ENCODE data around the gene CDK5RAP2. TPM values are rescaled to one million over a fixed set of nuclear protein-coding genes. Genes with fewer than 3 reads are reported as not detected.

The CDK5RAP2 gene
- total and polyA plus RNA-seq, 9 of the 15 experiments (the other 6 are each of a cell fraction or from before 2014, with no cell fraction given): 19.9 to 68.8 (median 42.2) TPM

GRCh38 chr9:120441426-120442307 lies 138.3 kb downstream of the CDK5RAP2 start:
- CTCF ChIA-PET (ENCODE audit: low intra/inter-chr PET ratio): no interaction called here
- POLR2A ChIA-PET: interaction anchor here (0.8 kb wide), 1 partner anchor 9 kb away, joined by 4 read pairs; no protein-coding TSS in a partner anchor
- 82% methylated on average over 9 of the region's 9 CpGs for WGBS (ENCODE audit: insufficient coverage, low coverage, missing lambda C conversion rate)
- H2AFZ ChIP-seq (ENCODE audit: low read depth, low read length): no peak overlapping the region
- H3K27me3 ChIP-seq (ENCODE audit: control insufficient read depth in 2 of 2, insufficient read depth in 2 of 2, low read length in 2 of 2): no peaks in the 10 kb centered on the region
- FAIRE-seq (no peak), DNase-seq (ENCODE audit: extremely low read depth in 1 of 4, low spot score in 3 of 4) (no peak), ATAC-seq (no peak)
- H3K36me3 ChIP-seq (ENCODE audit: control insufficient read depth, insufficient read depth, low read length): peaks cover 91% of the 10 kb centered on the region; the same call in 2 of the 3 replicates
- no peak overlapping the region for H3K9ac ChIP-seq (ENCODE audit: insufficient read depth in 1 of 2, low read depth in 2 of 2, low read length in 2 of 2)
- no peaks in the 10 kb centered on the region; a peak in 1 of 5 replicates for H3K4me1 ChIP-seq (replicated peaks in 1 of 2; ENCODE audit: control insufficient read depth in 2 of 2, insufficient read depth in 2 of 2, low read length in 2 of 2)
- in situ Hi-C loops (cut with MboI) (no loop called here), intact Hi-C loops (cut with micrococcal nuclease) (no loop called here)
- no peak overlapping the region for H3K4me2 ChIP-seq (ENCODE audit: insufficient read depth, low read length)
- no peaks in the 10 kb centered on the region for H3K9me3 ChIP-seq (replicated peaks; ENCODE audit: control insufficient read depth, insufficient read depth, low read depth, low read length)
- H3K27ac ChIP-seq (ENCODE audit: extremely low read depth, low read depth, low read length): no peak overlapping the region
- peaks cover 3% of the 10 kb centered on the region for H3K9me1 ChIP-seq (ENCODE audit: control insufficient read depth, insufficient read depth, low read length)
- H3K4me3 ChIP-seq: no peak overlapping the region
- no peaks in the 10 kb centered on the region for H4K20me1 ChIP-seq (replicated peaks; ENCODE audit: control insufficient read depth, insufficient read depth, low read length)
- BruUV-seq (replicated peaks): no TSS peak
- no peaks in the 10 kb centered on the region for H3K79me2 ChIP-seq (ENCODE audit: control insufficient read depth, insufficient read depth, low read length)
- no peak for TF ChIP-seq SRF (CRISPR knock-in tag; IDR thresholded peaks at IDR 0.05)
- no peak for TF ChIP-seq HCFC1 (IDR thresholded peaks at IDR 0.05; ENCODE audit: low read depth, low read length)
- TF ChIP-seq ZNF316 (IDR thresholded peaks at IDR 0.05): no peak
- no peak for TF ChIP-seq CTCF (IDR thresholded peaks at IDR 0.05 in 2 of 3, conservative IDR thresholded peaks at IDR 0.05 in 1 of 3; ENCODE audit: insufficient read depth in 2 of 3, low read depth in 1 of 3, low read length in 3 of 3)
- TF ChIP-seq RBM25 (IDR thresholded peaks at IDR 0.05; ENCODE audit: low read depth, low read length, severe bottlenecking): peak; percentile 87
- TF ChIP-seq IRF2 (CRISPR knock-in tag; IDR thresholded peaks at IDR 0.05): no peak
- no peak for TF ChIP-seq ESRRB (CRISPR knock-in tag; IDR thresholded peaks at IDR 0.05; ENCODE audit: borderline replicate concordance)
- TF ChIP-seq ETV5 (CRISPR knock-in tag; IDR thresholded peaks at IDR 0.05; ENCODE audit: low read depth): no peak
- no peak for TF ChIP-seq ZNF707 (CRISPR knock-in tag; conservative IDR thresholded peaks at IDR 0.05)
- TF ChIP-seq NONO (IDR thresholded peaks at IDR 0.05; ENCODE audit: low read depth in 2 of 2, low read length in 1 of 2): no peak
- no peak for TF ChIP-seq USF2 (CRISPR knock-in tag; IDR thresholded peaks at IDR 0.05)
- TF ChIP-seq TEAD4 (IDR thresholded peaks at IDR 0.05; ENCODE audit: low read length): no peak
- no peak for TF ChIP-seq TEAD4 (CRISPR knock-in tag; IDR thresholded peaks at IDR 0.05; ENCODE audit: borderline replicate concordance)
- no peak for TF ChIP-seq PKNOX1 (IDR thresholded peaks at IDR 0.05)
- TF ChIP-seq CREBBP (IDR thresholded peaks at IDR 0.05; ENCODE audit: low read depth, low read length): no peak
- TF ChIP-seq, protein P1, sequence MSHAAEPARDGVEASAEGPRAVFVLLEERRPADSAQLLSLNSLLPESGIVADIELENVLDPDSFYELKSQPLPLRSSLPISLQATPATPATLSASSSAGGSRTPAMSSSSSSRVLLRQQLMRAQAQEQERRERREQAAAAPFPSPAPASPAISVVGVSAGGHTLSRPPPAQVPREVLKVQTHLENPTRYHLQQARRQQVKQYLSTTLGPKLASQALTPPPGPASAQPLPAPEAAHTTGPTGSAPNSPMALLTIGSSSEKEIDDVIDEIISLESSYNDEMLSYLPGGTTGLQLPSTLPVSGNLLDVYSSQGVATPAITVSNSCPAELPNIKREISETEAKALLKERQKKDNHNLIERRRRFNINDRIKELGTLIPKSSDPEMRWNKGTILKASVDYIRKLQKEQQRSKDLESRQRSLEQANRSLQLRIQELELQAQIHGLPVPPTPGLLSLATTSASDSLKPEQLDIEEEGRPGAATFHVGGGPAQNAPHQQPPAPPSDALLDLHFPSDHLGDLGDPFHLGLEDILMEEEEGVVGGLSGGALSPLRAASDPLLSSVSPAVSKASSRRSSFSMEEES (CRISPR knock-in tag; IDR thresholded peaks at IDR 0.05): no peak

Measured in K562 (cell line).